ENCODE data around the gene HECW1.

DNA sequence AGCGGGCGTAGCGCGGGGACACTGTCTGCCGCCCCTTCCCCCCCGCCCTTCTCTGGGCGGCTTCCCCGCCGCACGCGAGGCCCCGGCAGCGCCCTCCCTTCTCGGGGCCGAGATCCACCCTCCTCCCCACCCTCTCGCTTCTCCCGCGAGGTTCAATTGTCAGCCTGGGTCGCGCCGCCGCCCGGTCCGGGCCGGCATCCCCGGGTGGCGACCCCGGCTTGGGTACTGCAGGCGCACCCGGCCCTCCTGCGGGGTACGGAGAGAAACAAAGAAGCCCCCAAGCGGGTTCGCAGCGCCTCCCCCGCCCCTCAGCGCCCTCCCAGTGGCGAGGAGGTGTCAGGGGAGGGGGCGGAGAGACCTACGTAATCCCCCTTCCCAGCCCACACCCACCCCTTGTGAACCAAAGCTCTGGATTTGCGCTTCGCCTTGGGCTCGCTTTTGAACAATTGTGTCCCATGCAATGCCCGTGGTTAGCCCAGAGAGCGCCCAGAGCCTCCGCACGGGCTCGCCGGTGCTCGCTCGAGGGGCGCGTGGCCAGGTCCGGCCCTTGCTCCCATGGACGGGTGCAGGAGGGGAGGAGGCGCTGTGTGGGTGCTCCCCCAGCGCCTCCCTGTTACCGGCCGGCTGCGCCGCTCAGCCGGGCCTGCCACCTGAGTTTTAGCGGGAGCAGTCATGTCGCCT is 634 bp downstream of the HECW1 start:
- TF ChIP-seq TEAD4 (IDR thresholded peaks at IDR 0.05) (no peak), EP300 (IDR thresholded peaks at IDR 0.05; ENCODE audit: borderline replicate concordance) (no peak), NFIC (IDR thresholded peaks at IDR 0.05) (no peak), MAX (IDR thresholded peaks at IDR 0.05) (0 out of 2 replicates have a peak, but pooled peaks have one; percentile 23), FOXM1 (IDR thresholded peaks at IDR 0.05; ENCODE audit: borderline replicate concordance, low read depth) (no peak)
